Measurements from ENCODE around the gene PCDHB8. TPM values are rescaled to one million over a fixed set of nuclear protein-coding genes. Genes with fewer than 3 reads are reported as not detected.
"Not testable (repeated sequence)": the region's sequence is repeated elsewhere in the genome, so short reads cannot be mapped to it uniquely, and the experiment has no call there.

The PCDHB8 gene
- total RNA-seq, 2 donors from 2014 or later: 0.71 to 3.6 TPM

DNA sequence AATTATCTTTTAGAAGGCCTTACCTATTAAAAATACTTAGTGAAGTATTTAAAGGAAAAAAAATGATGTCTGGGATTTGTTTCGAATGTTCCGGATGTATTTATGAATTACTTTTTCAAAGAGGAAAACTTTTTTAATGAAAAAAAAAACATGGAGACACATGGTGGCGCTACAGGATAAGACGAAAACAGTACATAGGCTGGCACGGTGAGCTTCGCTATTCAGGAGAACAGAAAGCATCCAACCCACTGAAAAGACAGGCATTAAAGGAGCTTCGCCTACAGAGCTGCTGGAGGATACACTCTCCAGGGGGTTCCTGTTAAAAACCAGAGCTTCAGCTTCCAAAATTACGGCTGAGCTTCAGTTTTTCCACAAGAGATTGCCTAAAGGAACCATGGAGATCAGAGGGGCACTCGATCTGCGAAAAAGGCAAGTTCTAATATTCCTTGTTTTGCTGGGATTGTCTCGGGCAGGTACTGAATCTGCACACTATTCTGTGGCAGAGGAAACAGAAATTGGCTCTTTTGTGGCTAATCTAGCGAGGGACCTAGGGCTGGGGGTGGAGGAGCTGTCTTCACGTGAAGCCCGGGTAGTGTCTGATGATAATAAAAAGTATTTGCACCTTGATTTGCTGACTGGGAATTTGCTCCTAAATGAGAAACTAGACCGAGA lies 45.7 kb downstream of the PCDHB8 start, which contains the start of gene PCDHB14:
PCDHB14 (plus strand) TSS at position 232 of the 672 bp plus-strand sequence; CDS start at position 395, 163 bp downstream.
- H3K4me3 Mint-ChIP-seq: peak within 1 kb of the TSS; percentile 32
- H3K9me3 Mint-ChIP-seq: peaks cover 17% of the 10 kb centered on the region
- Histone ChIP-seq H3K9me3 (ENCODE audit: control insufficient read depth, low read length) (peaks cover 11% of the 10 kb centered on the region), H3K4me3 (ENCODE audit: low read length) (peak within 1 kb of the TSS; percentile 27), H3K4me1 (ENCODE audit: control insufficient read depth, insufficient read depth, low read length) (no peaks in the 10 kb centered on the region), H3K27me3 (ENCODE audit: control insufficient read depth, insufficient read depth, low read length, poor library complexity, severe bottlenecking) (no peaks in the 10 kb centered on the region), H3K27ac (ENCODE audit: low read depth, low read length) (no peak within 1 kb of the TSS), H3K9ac (ENCODE audit: extremely low read depth, low read length, poor library complexity, severe bottlenecking) (no peak within 1 kb of the TSS), H3K36me3 (ENCODE audit: control insufficient read depth, insufficient read depth, low read length) (no peaks in the 10 kb centered on the region)
- H3K36me3 Mint-ChIP-seq (ENCODE audit: low read depth): peaks cover 5% of the 10 kb centered on the region
- TF ChIP-seq, protein P1, sequence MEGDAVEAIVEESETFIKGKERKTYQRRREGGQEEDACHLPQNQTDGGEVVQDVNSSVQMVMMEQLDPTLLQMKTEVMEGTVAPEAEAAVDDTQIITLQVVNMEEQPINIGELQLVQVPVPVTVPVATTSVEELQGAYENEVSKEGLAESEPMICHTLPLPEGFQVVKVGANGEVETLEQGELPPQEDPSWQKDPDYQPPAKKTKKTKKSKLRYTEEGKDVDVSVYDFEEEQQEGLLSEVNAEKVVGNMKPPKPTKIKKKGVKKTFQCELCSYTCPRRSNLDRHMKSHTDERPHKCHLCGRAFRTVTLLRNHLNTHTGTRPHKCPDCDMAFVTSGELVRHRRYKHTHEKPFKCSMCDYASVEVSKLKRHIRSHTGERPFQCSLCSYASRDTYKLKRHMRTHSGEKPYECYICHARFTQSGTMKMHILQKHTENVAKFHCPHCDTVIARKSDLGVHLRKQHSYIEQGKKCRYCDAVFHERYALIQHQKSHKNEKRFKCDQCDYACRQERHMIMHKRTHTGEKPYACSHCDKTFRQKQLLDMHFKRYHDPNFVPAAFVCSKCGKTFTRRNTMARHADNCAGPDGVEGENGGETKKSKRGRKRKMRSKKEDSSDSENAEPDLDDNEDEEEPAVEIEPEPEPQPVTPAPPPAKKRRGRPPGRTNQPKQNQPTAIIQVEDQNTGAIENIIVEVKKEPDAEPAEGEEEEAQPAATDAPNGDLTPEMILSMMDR (conservative IDR thresholded peaks at IDR 0.05): peak; percentile 80
- H3K4me1 Mint-ChIP-seq: peaks cover 4% of the 10 kb centered on the region
- DNase-seq: peak; percentile 72
- 48 to 51% methylated on average over 14 to 15 of the region's 15 CpGs for WGBS, 2 experiments (ENCODE audit: insufficient coverage in 1 of 2, insufficient read length in 1 of 2)
- H3K27ac Mint-ChIP-seq: no peak within 1 kb of the TSS
- H3K27me3 Mint-ChIP-seq (ENCODE audit: insufficient read depth): no peaks in the 10 kb centered on the region

DNA sequence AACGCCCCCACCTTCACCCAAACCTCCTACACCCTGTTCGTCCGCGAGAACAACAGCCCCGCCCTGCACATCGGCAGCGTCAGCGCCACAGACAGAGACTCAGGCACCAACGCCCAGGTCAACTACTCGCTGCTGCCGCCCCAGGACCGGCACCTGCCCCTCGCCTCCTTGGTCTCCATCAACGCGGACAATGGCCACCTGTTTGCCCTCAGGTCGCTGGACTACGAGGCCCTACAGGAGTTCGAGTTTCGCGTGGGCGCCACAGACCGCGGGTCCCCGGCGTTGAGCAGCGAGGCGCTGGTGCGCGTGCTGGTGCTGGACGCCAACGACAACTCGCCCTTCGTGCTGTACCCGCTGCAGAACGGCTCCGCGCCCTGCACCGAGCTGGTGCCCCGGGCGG lies 47.3 kb downstream of the PCDHB8 start:
- H3K27me3 Mint-ChIP-seq (ENCODE audit: insufficient read depth); H3K4me3 ChIP-seq (ENCODE audit: low read length); H3K9me3 ChIP-seq (ENCODE audit: control insufficient read depth, low read length); DNase-seq; H3K27ac Mint-ChIP-seq; H3K4me3 Mint-ChIP-seq; H3K27me3 ChIP-seq (ENCODE audit: control insufficient read depth, insufficient read depth, low read length, poor library complexity, severe bottlenecking); H3K4me1 Mint-ChIP-seq; H3K9ac ChIP-seq (ENCODE audit: extremely low read depth, low read length, poor library complexity, severe bottlenecking); H3K36me3 ChIP-seq (ENCODE audit: control insufficient read depth, insufficient read depth, low read length); H3K36me3 Mint-ChIP-seq (ENCODE audit: low read depth); H3K4me1 ChIP-seq (ENCODE audit: control insufficient read depth, insufficient read depth, low read length); H3K27ac ChIP-seq (ENCODE audit: low read depth, low read length): not testable (repeated sequence)
- 95 to 100% methylated on average over 2 to 26 of the region's 40 CpGs for WGBS, 2 experiments (ENCODE audit: insufficient coverage in 1 of 2, insufficient read length in 1 of 2)
- peaks cover 15% of the 10 kb centered on the region for H3K9me3 Mint-ChIP-seq

DNA sequence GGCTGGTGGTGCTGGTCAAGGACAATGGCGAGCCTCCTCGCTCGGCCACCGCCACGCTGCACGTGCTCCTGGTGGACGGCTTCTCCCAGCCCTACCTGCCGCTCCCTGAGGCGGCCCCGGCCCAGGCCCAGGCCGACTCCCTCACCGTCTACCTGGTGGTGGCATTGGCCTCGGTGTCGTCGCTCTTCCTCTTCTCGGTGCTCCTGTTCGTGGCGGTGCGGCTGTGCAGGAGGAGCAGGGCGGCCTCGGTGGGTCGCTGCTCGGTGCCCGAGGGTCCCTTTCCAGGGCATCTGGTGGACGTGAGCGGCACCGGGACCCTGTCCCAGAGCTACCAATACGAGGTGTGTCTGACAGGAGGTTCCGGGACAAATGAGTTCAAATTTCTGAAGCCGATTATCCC lies 47.8 kb downstream of the PCDHB8 start:
- WGBS, 2 experiments (ENCODE audit: insufficient coverage in 1 of 2, insufficient read length in 1 of 2): 90 to 94% methylated on average over 7 to 27 of the region's 30 CpGs
- not testable (repeated sequence) for H3K9me3 ChIP-seq (ENCODE audit: control insufficient read depth, low read length)

More for the DNA sequence above, 47.8 kb downstream of the PCDHB8 start:
- not testable (repeated sequence) for DNase-seq; H3K27ac Mint-ChIP-seq; H3K27ac ChIP-seq (ENCODE audit: low read depth, low read length); H3K4me3 ChIP-seq (ENCODE audit: low read length); H3K27me3 Mint-ChIP-seq (ENCODE audit: insufficient read depth); H3K36me3 ChIP-seq (ENCODE audit: control insufficient read depth, insufficient read depth, low read length); H3K27me3 ChIP-seq (ENCODE audit: control insufficient read depth, insufficient read depth, low read length, poor library complexity, severe bottlenecking); H3K4me1 ChIP-seq (ENCODE audit: control insufficient read depth, insufficient read depth, low read length); H3K4me1 Mint-ChIP-seq; H3K36me3 Mint-ChIP-seq (ENCODE audit: low read depth); H3K9ac ChIP-seq (ENCODE audit: extremely low read depth, low read length, poor library complexity, severe bottlenecking); H3K4me3 Mint-ChIP-seq
- peaks cover 15% of the 10 kb centered on the region for H3K9me3 Mint-ChIP-seq

Other genes with a start within 250 kb of the PCDHB8 start
- gene PCDHAC2, start 211.3 kb upstream of the PCDHB8 start, total RNA-seq: 1 to 10 TPM in 1 of 2 donors, under 1 TPM in 1; 0.49 to 2.4 TPM
- under 1 TPM in 1 of 2 donors, not detected in 1; 0.04 TPM for gene PCDHB1, start 126.4 kb upstream of the PCDHB8 start, total RNA-seq
- 10 to 100 TPM; 28.4 to 32.1 TPM for gene PCDHB2, start 83.2 kb upstream of the PCDHB8 start, total RNA-seq
- 10 to 100 TPM in 1 of 2 donors, 1 to 10 TPM in 1; 4.3 to 17.7 TPM for gene PCDHB3, start 77.3 kb upstream of the PCDHB8 start, total RNA-seq
- gene PCDHB4, start 56.0 kb upstream of the PCDHB8 start, total RNA-seq: 1 to 10 TPM; 1.7 to 3.3 TPM
- 10 to 100 TPM in 1 of 2 donors, 1 to 10 TPM in 1; 2.4 to 43.5 TPM for gene PCDHB5, start 42.6 kb upstream of the PCDHB8 start, total RNA-seq
- 1 to 10 TPM in 1 of 2 donors, under 1 TPM in 1; 0.66 to 2.0 TPM for gene PCDHB6, start 27.7 kb upstream of the PCDHB8 start, total RNA-seq
- gene PCDHB7, start 5.1 kb upstream of the PCDHB8 start, total RNA-seq: under 1 TPM; 0.42 to 0.75 TPM
- gene PCDHB16, start 4.6 kb downstream of the PCDHB8 start, total RNA-seq: 10 to 100 TPM in 1 of 2 donors, 1 to 10 TPM in 1; 9.7 to 14.8 TPM
- gene PCDHB9, start 9.4 kb downstream of the PCDHB8 start, total RNA-seq: 1 to 10 TPM; 3.2 to 5.1 TPM
- gene PCDHB10, start 14.6 kb downstream of the PCDHB8 start, total RNA-seq: 1 to 10 TPM; 2.9 to 3.5 TPM
- 1 to 10 TPM; 2.6 to 4.7 TPM for gene PCDHB11, start 21.8 kb downstream of the PCDHB8 start, total RNA-seq
- 1 to 10 TPM; 1.6 to 5.0 TPM for gene PCDHB12, start 30.9 kb downstream of the PCDHB8 start, total RNA-seq
- 1 to 10 TPM; 1.8 to 3.3 TPM for gene PCDHB13, start 36.1 kb downstream of the PCDHB8 start, total RNA-seq
- gene PCDHB14, start 45.6 kb downstream of the PCDHB8 start, total RNA-seq: 1 to 10 TPM; 2.6 to 2.8 TPM
- gene PCDHB15, start 67.6 kb downstream of the PCDHB8 start, total RNA-seq: 1 to 10 TPM; 3.7 to 9.8 TPM
- gene SLC25A2, start 126.3 kb downstream of the PCDHB8 start, total RNA-seq: under 1 TPM; 0.55 to 0.68 TPM
- 10 to 100 TPM; 85.4 to 99.0 TPM for gene TAF7, start 143.0 kb downstream of the PCDHB8 start, total RNA-seq
- gene PCDHGA1, start 152.7 kb downstream of the PCDHB8 start, total RNA-seq: 1 to 10 TPM in 1 of 2 donors, under 1 TPM in 1; 0.38 to 2.2 TPM
- gene PCDHGA2, start 161.0 kb downstream of the PCDHB8 start, total RNA-seq: 1 to 10 TPM in 1 of 2 donors, under 1 TPM in 1; 0.09 to 2.0 TPM
- 1 to 10 TPM in 1 of 2 donors, not detected in 1; 4.3 TPM for gene PCDHGA3, start 166.0 kb downstream of the PCDHB8 start, total RNA-seq
- 1 to 10 TPM; 1.4 to 6.6 TPM for gene PCDHGB1, start 172.3 kb downstream of the PCDHB8 start, total RNA-seq
- gene PCDHGA4, start 177.2 kb downstream of the PCDHB8 start, total RNA-seq: 1 to 10 TPM in 1 of 2 donors, under 1 TPM in 1; 0.86 to 5.0 TPM
- gene PCDHGB2, start 182.2 kb downstream of the PCDHB8 start, total RNA-seq: 1 to 10 TPM; 1.6 to 5.2 TPM
- 1 to 10 TPM in 1 of 2 donors, under 1 TPM in 1; 0.51 to 3.0 TPM for gene PCDHGA5, start 186.4 kb downstream of the PCDHB8 start, total RNA-seq
- gene PCDHGB3, start 192.5 kb downstream of the PCDHB8 start, total RNA-seq: 1 to 10 TPM in 1 of 2 donors, under 1 TPM in 1; 0.40 to 4.6 TPM
- 1 to 10 TPM in 1 of 2 donors, under 1 TPM in 1; 0.55 to 3.8 TPM for gene PCDHGA6, start 196.1 kb downstream of the PCDHB8 start, total RNA-seq
- 1 to 10 TPM in 1 of 2 donors, under 1 TPM in 1; 0.40 to 1.9 TPM for gene PCDHGA7, start 205.0 kb downstream of the PCDHB8 start, total RNA-seq
- gene PCDHGB4, start 209.9 kb downstream of the PCDHB8 start, total RNA-seq: 10 to 100 TPM; 10.7 to 13.9 TPM
- gene PCDHGA8, start 214.8 kb downstream of the PCDHB8 start, total RNA-seq: 1 to 10 TPM; 1.1 to 3.0 TPM
- 10 to 100 TPM in 1 of 2 donors, 1 to 10 TPM in 1; 1.3 to 17.3 TPM for gene PCDHGB5, start 220.2 kb downstream of the PCDHB8 start, total RNA-seq
- gene PCDHGA9, start 225.0 kb downstream of the PCDHB8 start, total RNA-seq: 1 to 10 TPM in 1 of 2 donors, under 1 TPM in 1; 0.89 to 7.3 TPM
- 10 to 100 TPM in 1 of 2 donors, 1 to 10 TPM in 1; 8.3 to 10.8 TPM for gene PCDHGB6, start 230.2 kb downstream of the PCDHB8 start, total RNA-seq
- 10 to 100 TPM in 1 of 2 donors, 1 to 10 TPM in 1; 3.2 to 20.7 TPM for gene PCDHGA10, start 235.2 kb downstream of the PCDHB8 start, total RNA-seq
- gene PCDHGB7, start 239.9 kb downstream of the PCDHB8 start, total RNA-seq: 10 to 100 TPM; 15.3 to 19.3 TPM
- gene PCDHGA11, start 243.3 kb downstream of the PCDHB8 start, total RNA-seq: 10 to 100 TPM in 1 of 2 donors, 1 to 10 TPM in 1; 8.5 to 10.6 TPM

Measured in endodermal cell (in vitro differentiated cells).